MCF 10A (cell line): Measurements from ENCODE around the gene GALM. TPM values are rescaled to one million over a fixed set of nuclear protein-coding genes. Genes with fewer than 3 reads are reported as not detected.
"Not testable (repeated sequence)": the region's sequence is repeated elsewhere in the genome, so short reads cannot be mapped to it uniquely, and the experiment has no call there.

Source experiments
- BruUV-seq: library from RNA; stranded (reverse); fragments of 400-500 nt; replicated peaks from 2 replicates; lab custom pipeline; 2021; lab: Mats Ljungman, UMichigan
- CTCF ChIA-PET: fragments of 300-600 bp; sonication (Branson Sonifier 250); formaldehyde crosslinking; extraction: SDS; loops from one replicate; lab custom pipeline; 2021; ENCODE audit warnings: antibody characterized with exemption, inconsistent platforms; lab: Yijun Ruan, JAX
- POLR2A ChIA-PET: fragments of 300-600, 350-650 bp; sonication (Branson Sonifier 250); formaldehyde crosslinking; extraction: SDS; loops from one replicate; lab custom pipeline; 2020; ENCODE audit warnings: antibody characterized with exemption, inconsistent platforms; lab: Yijun Ruan, JAX
- DNase-seq: peaks from one replicate; pipeline ENCODE4 v3.0.0-alpha.2; 2018; ENCODE audit not compliant: unreplicated experiment
- H3K27ac Mint-ChIP-seq: one replicate; pipeline ENCODE4 v1.8.0; 2022; ENCODE audit warnings: mild to moderate bottlenecking, low read depth, mixed read lengths; ENCODE audit not compliant: unreplicated experiment
- H3K27me3 Mint-ChIP-seq: one replicate; pipeline ENCODE4 v1.8.0; 2022; ENCODE audit warnings: mixed read lengths; ENCODE audit not compliant: insufficient read depth, unreplicated experiment
- H3K36me3 Mint-ChIP-seq: one replicate; pipeline ENCODE4 v1.8.0; 2022; ENCODE audit warnings: mild to moderate bottlenecking, moderate library complexity, mixed read lengths; ENCODE audit not compliant: insufficient read depth, unreplicated experiment
- H3K4me1 Mint-ChIP-seq: one replicate; pipeline ENCODE4 v1.8.0; 2022; ENCODE audit warnings: mixed read lengths; ENCODE audit not compliant: insufficient read depth, unreplicated experiment
- H3K4me3 Mint-ChIP-seq: one replicate; pipeline ENCODE4 v1.8.0; 2022; ENCODE audit warnings: mild to moderate bottlenecking, moderate library complexity, mixed read lengths; ENCODE audit not compliant: unreplicated experiment
- H3K9me3 Mint-ChIP-seq: one replicate; pipeline ENCODE4 v1.8.0; 2022; ENCODE audit warnings: mixed read lengths; ENCODE audit not compliant: unreplicated experiment
- intact Hi-C: fragments of 100-400 bp; cut with micrococcal nuclease; formaldehyde crosslinking; loops from 2 replicates; pipeline ENCODE4 v1.14.1; 2022
- total RNA-seq: library from RNA; stranded (reverse); gene quantifications from 2 replicates; pipeline ENCODE4 v1.2.3, GENCODE V29; 2022
- TF ChIP-seq, protein P1 (sequence below): fragments of 200-600 bp; IDR thresholded peaks from one replicate; pipeline ENCODE4 v1.8.0; 2022; ENCODE audit warnings: antibody characterized with exemption, mild to moderate bottlenecking; ENCODE audit not compliant: unreplicated experiment

The GALM gene
- total RNA-seq, 1 experiment from 2014 or later = not detected

DNA sequence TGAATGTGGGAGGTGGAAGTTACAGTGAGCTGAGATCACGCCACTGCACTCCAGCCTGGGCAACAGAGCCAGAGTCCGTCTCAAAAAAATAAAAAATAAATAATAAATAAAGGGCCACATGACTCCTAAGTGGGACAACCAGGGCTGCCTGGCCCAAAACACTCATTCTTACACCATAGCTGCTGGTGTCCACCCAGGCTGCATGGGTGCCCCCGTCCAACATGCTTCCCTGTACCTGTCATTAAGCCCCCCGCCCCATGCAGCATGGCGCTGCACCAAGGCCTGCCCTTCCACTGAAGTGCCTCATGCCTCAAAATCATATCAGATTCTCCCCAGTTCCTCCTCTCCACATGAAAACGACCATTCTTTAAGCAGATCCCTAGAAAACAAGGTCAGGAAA lies 10.8 kb downstream of the GALM start:
- H3K36me3 Mint-ChIP-seq = no peaks in the 10 kb centered on the region

DNA sequence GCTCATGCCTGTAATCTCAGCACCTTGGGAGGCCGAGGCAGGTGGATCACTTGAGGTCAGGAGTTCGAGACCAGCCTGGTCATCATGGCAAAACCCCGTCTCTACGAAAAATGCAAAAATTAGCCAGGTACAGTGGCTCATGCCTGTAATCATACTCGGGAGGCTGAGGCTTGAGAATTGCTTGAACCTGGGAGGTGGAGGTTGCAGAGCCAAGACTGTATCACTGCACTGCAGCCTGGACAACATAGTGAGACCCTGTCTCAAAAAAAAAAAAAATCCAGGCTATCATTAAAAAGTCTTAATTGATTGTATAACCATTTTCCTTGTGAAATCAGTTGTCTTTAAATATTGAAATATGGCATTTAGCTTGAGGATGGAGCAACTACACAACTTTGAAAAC lies 15.0 kb downstream of the GALM start:
- H3K4me1 Mint-ChIP-seq, DNase-seq, H3K4me3 Mint-ChIP-seq, BruUV-seq, H3K27ac Mint-ChIP-seq, H3K36me3 Mint-ChIP-seq, H3K9me3 Mint-ChIP-seq, H3K27me3 Mint-ChIP-seq, intact Hi-C loops: not testable (repeated sequence)
- ChIA-PET POLR2A (interaction anchor here (0.6 to 0.9 kb wide), 2 partner anchors 41 to 44 kb away, joined by 3 to 4 read pairs; no protein-coding TSS in a partner anchor), CTCF (interaction anchor here (1.1 to 1.8 kb wide), 2 partner anchors 8 to 10 kb away, joined by 3 to 6 read pairs; no protein-coding TSS in a partner anchor)

More for the DNA sequence above, 10.8 kb downstream of the GALM start:
- CTCF ChIA-PET = interaction anchor here (0.6 to 0.7 kb wide), 2 partner anchors 72 to 93 kb away, joined by 3 to 4 read pairs; no protein-coding TSS in a partner anchor
- intact Hi-C loops = no loop called here
- BruUV-seq = no TSS peak
- Mint-ChIP-seq H3K27me3 (no peaks in the 10 kb centered on the region), H3K9me3 (no peaks in the 10 kb centered on the region), H3K4me1 (no peaks in the 10 kb centered on the region), H3K4me3 (no peak overlapping the region), H3K27ac (no peak overlapping the region)
- POLR2A ChIA-PET = interaction anchor here (1.0 to 1.2 kb wide), 2 partner anchors 73 to 75 kb away, joined by 3 read pairs; no protein-coding TSS in a partner anchor
- no peak for DNase-seq
- TF ChIP-seq, protein P1, sequence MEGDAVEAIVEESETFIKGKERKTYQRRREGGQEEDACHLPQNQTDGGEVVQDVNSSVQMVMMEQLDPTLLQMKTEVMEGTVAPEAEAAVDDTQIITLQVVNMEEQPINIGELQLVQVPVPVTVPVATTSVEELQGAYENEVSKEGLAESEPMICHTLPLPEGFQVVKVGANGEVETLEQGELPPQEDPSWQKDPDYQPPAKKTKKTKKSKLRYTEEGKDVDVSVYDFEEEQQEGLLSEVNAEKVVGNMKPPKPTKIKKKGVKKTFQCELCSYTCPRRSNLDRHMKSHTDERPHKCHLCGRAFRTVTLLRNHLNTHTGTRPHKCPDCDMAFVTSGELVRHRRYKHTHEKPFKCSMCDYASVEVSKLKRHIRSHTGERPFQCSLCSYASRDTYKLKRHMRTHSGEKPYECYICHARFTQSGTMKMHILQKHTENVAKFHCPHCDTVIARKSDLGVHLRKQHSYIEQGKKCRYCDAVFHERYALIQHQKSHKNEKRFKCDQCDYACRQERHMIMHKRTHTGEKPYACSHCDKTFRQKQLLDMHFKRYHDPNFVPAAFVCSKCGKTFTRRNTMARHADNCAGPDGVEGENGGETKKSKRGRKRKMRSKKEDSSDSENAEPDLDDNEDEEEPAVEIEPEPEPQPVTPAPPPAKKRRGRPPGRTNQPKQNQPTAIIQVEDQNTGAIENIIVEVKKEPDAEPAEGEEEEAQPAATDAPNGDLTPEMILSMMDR = no peak

DNA sequence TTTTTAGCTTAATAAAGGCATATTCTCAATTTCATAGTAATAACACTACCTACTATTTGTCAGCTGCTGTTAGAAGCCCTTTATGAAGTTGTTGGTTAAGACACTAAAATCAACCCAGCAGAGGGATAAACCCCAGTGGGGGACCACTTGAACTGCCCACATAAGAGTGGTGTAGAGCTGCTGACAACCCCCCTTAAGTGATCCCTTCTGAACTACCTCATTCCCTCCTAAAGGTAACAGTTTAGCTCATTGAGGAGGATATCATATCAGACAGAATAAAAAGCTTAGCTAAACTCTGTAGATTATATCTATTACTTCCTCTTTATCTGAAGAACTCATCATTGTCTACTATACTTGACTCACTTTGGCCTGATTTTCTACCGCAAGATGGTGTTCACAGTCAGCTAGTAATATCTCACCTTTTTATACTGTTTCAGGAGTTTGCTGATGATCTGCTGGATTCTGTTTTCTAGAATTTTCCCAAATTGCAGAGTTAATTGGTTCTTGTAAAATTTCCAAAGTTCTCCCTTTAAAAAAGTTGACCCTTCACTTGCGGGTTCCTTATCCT lies 16.2 kb downstream of the GALM start:
- H3K36me3 Mint-ChIP-seq = no peaks in the 10 kb centered on the region
- ChIA-PET CTCF (interaction anchor here (0.6 to 1.8 kb wide), 2 partner anchors 10 to 52 kb away, joined by 3 to 6 read pairs; no protein-coding TSS in a partner anchor), POLR2A (interaction anchor here (1.3 kb wide), 1 partner anchor 9 kb away, joined by 3 read pairs; no protein-coding TSS in a partner anchor)
- peaks cover 4% of the 10 kb centered on the region for H3K4me1 Mint-ChIP-seq
- intact Hi-C loops = no loop called here
- TF ChIP-seq, protein P1 = no peak
- no peak overlapping the region for H3K4me3 Mint-ChIP-seq
- H3K27ac Mint-ChIP-seq = no peak overlapping the region
- BruUV-seq = no TSS peak
- no peaks in the 10 kb centered on the region for H3K9me3 Mint-ChIP-seq
- DNase-seq = no peak
- H3K27me3 Mint-ChIP-seq = no peaks in the 10 kb centered on the region

DNA sequence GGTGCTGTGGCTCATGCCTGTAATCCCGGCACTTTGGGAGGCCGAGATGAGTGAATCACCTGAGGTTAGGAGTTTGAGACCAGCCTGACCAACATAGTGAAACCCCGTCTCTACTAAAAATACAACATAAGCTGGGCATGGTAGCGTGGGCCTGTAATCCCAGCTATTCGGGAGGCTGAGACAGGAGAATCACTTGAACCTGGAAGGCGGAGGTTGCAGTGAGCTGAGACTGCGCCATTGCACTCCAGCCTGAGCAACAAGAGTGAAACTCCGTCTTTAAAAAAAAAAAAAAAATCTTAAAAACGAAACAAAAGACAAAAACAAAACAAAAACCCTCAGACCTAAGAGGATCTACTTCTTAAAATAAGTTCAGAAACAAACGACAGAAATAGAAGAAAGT lies 16.7 kb downstream of the GALM start:
- BruUV-seq, DNase-seq, H3K4me3 Mint-ChIP-seq, H3K27ac Mint-ChIP-seq, H3K4me1 Mint-ChIP-seq, intact Hi-C loops, H3K36me3 Mint-ChIP-seq, H3K9me3 Mint-ChIP-seq, H3K27me3 Mint-ChIP-seq: not testable (repeated sequence)
- CTCF ChIA-PET = interaction anchor here (1.8 kb wide), 1 partner anchor 10 kb away, joined by 6 read pairs; no protein-coding TSS in a partner anchor
- POLR2A ChIA-PET = interaction anchor here (1.3 kb wide), 1 partner anchor 8 kb away, joined by 3 read pairs; no protein-coding TSS in a partner anchor

DNA sequence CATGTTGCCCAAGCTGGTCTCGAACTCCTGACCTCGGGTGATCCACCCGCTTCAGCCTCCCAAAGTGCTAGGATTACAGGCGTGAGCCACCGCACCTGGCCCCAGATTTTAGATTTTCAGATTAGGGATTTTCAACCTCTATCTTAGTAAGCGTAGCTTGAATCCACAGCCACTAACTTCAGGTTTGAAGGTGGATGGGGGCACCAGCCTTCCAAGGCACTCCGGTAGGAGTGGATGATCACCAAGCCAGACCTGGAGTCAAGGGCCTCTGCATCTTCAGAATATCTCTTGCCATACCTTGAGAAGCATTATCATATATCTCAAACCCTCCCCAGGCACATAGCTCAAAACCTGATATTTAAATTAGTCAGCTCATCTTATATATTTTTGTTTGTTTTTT lies 17.9 kb downstream of the GALM start:
- Mint-ChIP-seq H3K4me1 (peaks cover 4% of the 10 kb centered on the region), H3K27ac (no peak overlapping the region), H3K9me3 (no peaks in the 10 kb centered on the region), H3K27me3 (no peaks in the 10 kb centered on the region), H3K4me3 (no peak overlapping the region), H3K36me3 (no peaks in the 10 kb centered on the region)
- intact Hi-C loops = no loop called here
- CTCF ChIA-PET = interaction anchor here (0.5 kb wide), 1 partner anchor 19 kb away, joined by 4 read pairs; no protein-coding TSS in a partner anchor
- no TSS peak for BruUV-seq
- TF ChIP-seq, protein P1 = no peak
- DNase-seq = no peak
- POLR2A ChIA-PET = no interaction called here
